ENCODE measurements around the gene SDR42E2.
A peak's percentile ranks its signal among the peaks of the same experiment; 100 is the strongest.
"Not testable (repeated sequence)": the region's sequence is repeated elsewhere in the genome, so short reads cannot be mapped to it uniquely, and the experiment has no call there.

SDR42E2 gene

GRCh38 chr16:22163806-22164205 lies 1.5 kb downstream of the SDR42E2 start:
- no peak for DNase-seq

GRCh38 chr16:22164482-22164881 lies 2.2 kb downstream of the SDR42E2 start:
- DNase-seq, result no peak

- no peak for DNase-seq
Observed at GRCh38 chr16:22165508-22166285, 3.4 kb downstream of the SDR42E2 start.

- no peak for DNase-seq
Observed at GRCh38 chr16:22171953-22172352, 9.6 kb downstream of the SDR42E2 start.

- not testable (repeated sequence) for DNase-seq
Observed at GRCh38 chr16:22172642-22173041, 10.3 kb downstream of the SDR42E2 start.

- DNase-seq, result no peak
Observed at GRCh38 chr16:22174642-22175041, 12.3 kb downstream of the SDR42E2 start.

- DNase-seq, result no peak
Observed at GRCh38 chr16:22177968-22178930, 15.9 kb downstream of the SDR42E2 start.

GRCh38 chr16:22181426-22181825 lies 19.1 kb downstream of the SDR42E2 start:
- no peak for DNase-seq

GRCh38 chr16:22181843-22182242 lies 19.5 kb downstream of the SDR42E2 start:
- DNase-seq, result no peak

- no peak for DNase-seq
Observed at GRCh38 chr16:22183335-22183734, 21.0 kb downstream of the SDR42E2 start.

GRCh38 chr16:22183901-22184614 lies 21.8 kb downstream of the SDR42E2 start:
- no peak for DNase-seq

GRCh38 chr16:22184615-22184968 lies 22.3 kb downstream of the SDR42E2 start:
- no peak for DNase-seq

GRCh38 chr16:22186517-22186916 lies 24.2 kb downstream of the SDR42E2 start:
- DNase-seq, result no peak

GRCh38 chr16:22188267-22188594 lies 25.9 kb downstream of the SDR42E2 start:
- no peak for DNase-seq

- peak; percentile 56 for DNase-seq
Observed at GRCh38 chr16:22188595-22189442, 26.5 kb downstream of the SDR42E2 start.

GRCh38 chr16:22189473-22190080 lies 27.3 kb downstream of the SDR42E2 start:
- no peak for DNase-seq

GRCh38 chr16:22190081-22190775 lies 27.9 kb downstream of the SDR42E2 start:
- peak; percentile 97 for DNase-seq

- peak; percentile 97 for DNase-seq
Observed at GRCh38 chr16:22190776-22191531, 28.6 kb downstream of the SDR42E2 start.

- no peak for DNase-seq
Observed at GRCh38 chr16:22191532-22192260, 29.4 kb downstream of the SDR42E2 start.

Data from NCI-H1694 treated with DMSO at 0.1 percent for 48 hours (cell line).